ENCODE results near the gene RAPGEF6. TPM values are rescaled to one million over a fixed set of nuclear protein-coding genes. Genes with fewer than 3 reads are reported as not detected.

RAPGEF6 gene
- total RNA-seq, 1 donor from 2014 or later: 18.9 TPM

- TF ChIP-seq CTCF (IDR thresholded peaks at IDR 0.05): no peak
- Mint-ChIP-seq H3K27ac (ENCODE audit: unreplicated experiment) (no peak overlapping the region), H3K4me3 (ENCODE audit: unreplicated experiment) (no peak overlapping the region), H3K9me3 (ENCODE audit: unreplicated experiment) (no peaks in the 10 kb centered on the region), H3K4me1 (ENCODE audit: unreplicated experiment) (peaks cover 4% of the 10 kb centered on the region), H3K27me3 (ENCODE audit: unreplicated experiment) (no peaks in the 10 kb centered on the region), H3K36me3 (ENCODE audit: unreplicated experiment) (peaks cover 3% of the 10 kb centered on the region)
- no peak for DNase-seq (ENCODE audit: extremely low spot score, unreplicated experiment)
These were observed 15.9 kb downstream of the RAPGEF6 start for GRCh38 chr5:131619102-131619501.

DNA sequence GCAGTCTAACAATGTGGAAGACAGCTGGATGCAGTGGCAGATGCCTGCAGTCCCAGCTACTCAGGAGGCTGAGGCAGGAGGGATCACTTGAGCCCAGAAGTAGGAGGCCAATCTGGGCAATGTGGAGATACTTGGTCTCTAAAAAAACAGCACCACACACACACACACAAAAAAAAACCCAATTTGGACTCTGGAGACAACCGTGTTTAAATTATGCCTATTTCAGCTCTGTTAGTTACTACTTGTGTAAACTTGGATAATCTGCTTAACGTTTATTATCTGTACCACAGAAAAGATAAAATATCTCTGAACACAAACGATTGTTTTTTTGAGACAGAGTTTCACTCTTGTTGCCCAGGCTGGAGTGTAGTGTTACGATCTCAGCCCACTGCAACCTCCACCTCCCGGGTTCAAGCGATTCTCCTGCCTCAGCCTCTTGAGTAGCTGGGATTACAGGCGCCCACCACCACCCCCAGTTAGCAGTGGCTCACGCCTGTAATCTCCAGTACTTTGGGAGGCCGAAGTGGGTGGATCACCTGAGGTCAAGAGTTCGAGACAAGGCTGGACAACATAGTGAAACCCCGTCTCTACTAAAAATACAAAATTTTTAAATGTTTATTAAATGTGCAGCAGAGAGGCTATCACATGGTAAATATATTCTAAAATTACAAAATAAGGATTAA is 17.7 kb downstream of the RAPGEF6 start:
- no peak overlapping the region for H3K4me3 Mint-ChIP-seq (ENCODE audit: unreplicated experiment)
- no peaks in the 10 kb centered on the region for H3K9me3 Mint-ChIP-seq (ENCODE audit: unreplicated experiment)
- TF ChIP-seq CTCF (IDR thresholded peaks at IDR 0.05): no peak
- no peaks in the 10 kb centered on the region for H3K4me1 Mint-ChIP-seq (ENCODE audit: unreplicated experiment)
- no peaks in the 10 kb centered on the region for H3K27me3 Mint-ChIP-seq (ENCODE audit: unreplicated experiment)
- H3K27ac Mint-ChIP-seq (ENCODE audit: unreplicated experiment): no peak overlapping the region
- no peaks in the 10 kb centered on the region for H3K36me3 Mint-ChIP-seq (ENCODE audit: unreplicated experiment)
- no peak for DNase-seq (ENCODE audit: extremely low spot score, unreplicated experiment)

GRCh38 chr5:131615957-131616356 is 19.1 kb downstream of the RAPGEF6 start:
- TF ChIP-seq CTCF (IDR thresholded peaks at IDR 0.05): no peak
- H3K27me3 Mint-ChIP-seq (ENCODE audit: unreplicated experiment): no peaks in the 10 kb centered on the region
- no peaks in the 10 kb centered on the region for H3K9me3 Mint-ChIP-seq (ENCODE audit: unreplicated experiment)
- H3K4me1 Mint-ChIP-seq (ENCODE audit: unreplicated experiment): peaks cover 1% of the 10 kb centered on the region
- H3K27ac Mint-ChIP-seq (ENCODE audit: unreplicated experiment): no peak overlapping the region
- H3K4me3 Mint-ChIP-seq (ENCODE audit: unreplicated experiment): no peak overlapping the region
- H3K36me3 Mint-ChIP-seq (ENCODE audit: unreplicated experiment): no peaks in the 10 kb centered on the region
- no peak for DNase-seq (ENCODE audit: extremely low spot score, unreplicated experiment)

- TF ChIP-seq CTCF (IDR thresholded peaks at IDR 0.05): no peak
- no peaks in the 10 kb centered on the region for H3K9me3 Mint-ChIP-seq (ENCODE audit: unreplicated experiment)
- DNase-seq (ENCODE audit: extremely low spot score, unreplicated experiment): no peak
- no peak overlapping the region for H3K27ac Mint-ChIP-seq (ENCODE audit: unreplicated experiment)
- no peaks in the 10 kb centered on the region for H3K27me3 Mint-ChIP-seq (ENCODE audit: unreplicated experiment)
- no peak overlapping the region for H3K4me3 Mint-ChIP-seq (ENCODE audit: unreplicated experiment)
- peaks cover 14% of the 10 kb centered on the region for H3K4me1 Mint-ChIP-seq (ENCODE audit: unreplicated experiment)
- H3K36me3 Mint-ChIP-seq (ENCODE audit: unreplicated experiment): no peaks in the 10 kb centered on the region
These were observed 21.6 kb downstream of the RAPGEF6 start for GRCh38 chr5:131613423-131613822.

- DNase-seq (ENCODE audit: extremely low spot score, unreplicated experiment): no peak
- Mint-ChIP-seq H3K27me3 (ENCODE audit: unreplicated experiment) (no peaks in the 10 kb centered on the region), H3K9me3 (ENCODE audit: unreplicated experiment) (no peaks in the 10 kb centered on the region), H3K4me3 (ENCODE audit: unreplicated experiment) (no peak overlapping the region), H3K36me3 (ENCODE audit: unreplicated experiment) (no peaks in the 10 kb centered on the region), H3K4me1 (ENCODE audit: unreplicated experiment) (peaks cover 14% of the 10 kb centered on the region), H3K27ac (ENCODE audit: unreplicated experiment) (no peak overlapping the region)
- no peak for TF ChIP-seq CTCF (IDR thresholded peaks at IDR 0.05)
These were observed 24.0 kb downstream of the RAPGEF6 start for GRCh38 chr5:131611064-131611381.

Data from osteocyte (in vitro differentiated cells).